Suprapubic skin (tissue), 4 donors: Measurements from ENCODE around the gene DOHH. TPM values are rescaled to one million over a fixed set of nuclear protein-coding genes. Genes with fewer than 3 reads are reported as not detected.
A peak's percentile ranks its signal among the peaks of the same experiment; 100 is the strongest.

Source experiments
- DNase-seq, 2 donors: peaks; one replicate each; pipeline ENCODE4 v3.0.0-alpha.2; 2019; ENCODE audit warnings: low spot score in 2 of 2
- H3K27ac ChIP-seq: fragments of 200-600 bp; sonication (generic); one replicate; pipeline ENCODE4 v1.5.1; 2019
- H3K27me3 ChIP-seq: fragments of 200-600 bp; sonication (generic); one replicate; pipeline ENCODE4 v1.5.1; 2019
- H3K36me3 ChIP-seq: fragments of 200-600 bp; sonication (generic); one replicate; pipeline ENCODE4 v1.5.1; 2019
- H3K4me1 ChIP-seq: fragments of 200-600 bp; sonication (generic); one replicate; pipeline ENCODE4 v1.5.1; 2019
- H3K4me3 ChIP-seq: fragments of 200-600 bp; sonication (generic); one replicate; pipeline ENCODE4 v1.5.1; 2019; ENCODE audit warnings: mild to moderate bottlenecking
- H3K9me3 ChIP-seq: fragments of 200-600 bp; sonication (generic); one replicate; pipeline ENCODE4 v1.5.1; 2019
- CTCF ChIP-seq, 2 donors: fragments of 200-600 bp in 1 of 2; fragments of 450-650 bp in 1 of 2; sonication (generic) in 1 of 2; IDR thresholded peaks; one replicate each; pipeline ENCODE4 v1.5.1; 2016 to 2019; ENCODE audit warnings: antibody characterized with exemption in 2 of 2, mild to moderate bottlenecking in 1 of 2, moderate library complexity in 1 of 2
- EP300 ChIP-seq: sonication (generic); formaldehyde crosslinking; IDR thresholded peaks from one replicate; pipeline ENCODE4 v1.6.1; 2017; ENCODE audit warnings: antibody characterized with exemption
- POLR2A ChIP-seq, 2 donors: fragments of 450-650 bp; IDR thresholded peaks; one replicate each; pipeline ENCODE4 v1.6.1; 2017; ENCODE audit warnings: antibody characterized with exemption in 2 of 2, mild to moderate bottlenecking in 2 of 2, moderate library complexity in 2 of 2
- POLR2AphosphoS5 ChIP-seq, 3 donors: sonication (generic); formaldehyde crosslinking; IDR thresholded peaks; one replicate each; pipeline ENCODE4 v1.6.1; 2017; ENCODE audit warnings: antibody characterized with exemption in 3 of 3
- WGBS: methylation state at CpG from one replicate; pipeline ENCODE4 v1.1.5; 2018; 5-methylcytosine and 5-hydroxymethylcytosine counted together
- total RNA-seq, 4 donors: library from RNA; depleted of rRNA; stranded (reverse); fragments of >200 nt; gene quantifications; one replicate each; pipeline ENCODE4 v1.1.0, GENCODE V29; 2016

Gene DOHH, protein sequence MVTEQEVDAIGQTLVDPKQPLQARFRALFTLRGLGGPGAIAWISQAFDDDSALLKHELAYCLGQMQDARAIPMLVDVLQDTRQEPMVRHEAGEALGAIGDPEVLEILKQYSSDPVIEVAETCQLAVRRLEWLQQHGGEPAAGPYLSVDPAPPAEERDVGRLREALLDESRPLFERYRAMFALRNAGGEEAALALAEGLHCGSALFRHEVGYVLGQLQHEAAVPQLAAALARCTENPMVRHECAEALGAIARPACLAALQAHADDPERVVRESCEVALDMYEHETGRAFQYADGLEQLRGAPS
- total RNA-seq = 10 to 100 TPM; 10.9 to 21.7 (median 17.9) TPM

GRCh38 chr19:3500429-3501101 lies at the start of gene DOHH:
DOHH (minus strand) TSS chr19:3500674; CDS start chr19:3496814, 3,860 bp downstream.
- TF ChIP-seq POLR2AphosphoS5 (IDR thresholded peaks at IDR 0.05) (peak; percentile 7 to 97 (median 97)), CTCF (IDR thresholded peaks at IDR 0.05) (no peak), POLR2A (IDR thresholded peaks at IDR 0.05) (peak in 1 of 2 donors; percentile 18), EP300 (peak; percentile 26)
- peak; percentile 96 for DNase-seq
- under 1% methylated on average over 34 of the region's 52 CpGs for WGBS
- Histone ChIP-seq H3K9me3 (no peaks in the 10 kb centered on the region), H3K27me3 (no peaks in the 10 kb centered on the region), H3K36me3 (peaks cover 12% of the 10 kb centered on the region), H3K4me1 (peaks cover 25% of the 10 kb centered on the region), H3K4me3 (peak within 1 kb of the TSS; percentile 75), H3K27ac (peak within 1 kb of the TSS; percentile 90)

- DNase-seq = no peak
- H3K4me3 ChIP-seq = no peak overlapping the region
- H3K27ac ChIP-seq = no peak overlapping the region
- H3K36me3 ChIP-seq = peaks cover 8% of the 10 kb centered on the region
- no peaks in the 10 kb centered on the region for H3K9me3 ChIP-seq
- H3K4me1 ChIP-seq = peaks cover 16% of the 10 kb centered on the region
- 90% methylated on average over 10 of the region's 10 CpGs for WGBS
- TF ChIP-seq CTCF (IDR thresholded peaks at IDR 0.05) = no peak
- no peak for TF ChIP-seq POLR2AphosphoS5 (IDR thresholded peaks at IDR 0.05)
- TF ChIP-seq POLR2A (IDR thresholded peaks at IDR 0.05) = no peak
- no peak for TF ChIP-seq EP300
- no peaks in the 10 kb centered on the region for H3K27me3 ChIP-seq
Measured at GRCh38 chr19:3549816-3550215, 49.3 kb upstream of the DOHH start.

DNA sequence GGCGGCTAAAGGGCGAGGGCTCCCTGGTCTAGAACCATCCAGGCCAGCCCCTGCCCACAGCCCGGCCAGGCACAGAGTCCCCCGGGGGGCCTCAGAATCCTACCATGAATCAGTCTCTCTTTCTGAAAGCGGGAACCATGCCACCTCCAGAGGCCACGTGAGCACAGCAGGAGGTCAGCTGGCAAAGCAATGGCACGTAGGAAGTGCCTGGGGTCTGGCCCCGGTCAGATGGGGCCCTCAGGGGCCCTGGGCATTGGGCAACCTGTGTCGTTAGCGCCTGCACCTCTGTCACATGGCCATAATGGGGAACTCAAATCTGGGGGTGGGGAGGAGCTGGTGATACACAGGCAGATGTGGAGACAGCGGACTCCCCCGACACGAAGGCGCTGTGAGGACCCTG lies 48.1 kb upstream of the DOHH start:
- Histone ChIP-seq H3K4me1 (peaks cover 16% of the 10 kb centered on the region), H3K9me3 (no peaks in the 10 kb centered on the region), H3K27me3 (no peaks in the 10 kb centered on the region), H3K36me3 (peaks cover 16% of the 10 kb centered on the region), H3K27ac (no peak overlapping the region), H3K4me3 (no peak overlapping the region)
- WGBS = 81% methylated on average over 7 of the region's 14 CpGs
- TF ChIP-seq EP300 = no peak
- no peak for TF ChIP-seq POLR2AphosphoS5 (IDR thresholded peaks at IDR 0.05)
- no peak for TF ChIP-seq POLR2A (IDR thresholded peaks at IDR 0.05)
- no peak for TF ChIP-seq CTCF (IDR thresholded peaks at IDR 0.05)
- DNase-seq = no peak

DNA sequence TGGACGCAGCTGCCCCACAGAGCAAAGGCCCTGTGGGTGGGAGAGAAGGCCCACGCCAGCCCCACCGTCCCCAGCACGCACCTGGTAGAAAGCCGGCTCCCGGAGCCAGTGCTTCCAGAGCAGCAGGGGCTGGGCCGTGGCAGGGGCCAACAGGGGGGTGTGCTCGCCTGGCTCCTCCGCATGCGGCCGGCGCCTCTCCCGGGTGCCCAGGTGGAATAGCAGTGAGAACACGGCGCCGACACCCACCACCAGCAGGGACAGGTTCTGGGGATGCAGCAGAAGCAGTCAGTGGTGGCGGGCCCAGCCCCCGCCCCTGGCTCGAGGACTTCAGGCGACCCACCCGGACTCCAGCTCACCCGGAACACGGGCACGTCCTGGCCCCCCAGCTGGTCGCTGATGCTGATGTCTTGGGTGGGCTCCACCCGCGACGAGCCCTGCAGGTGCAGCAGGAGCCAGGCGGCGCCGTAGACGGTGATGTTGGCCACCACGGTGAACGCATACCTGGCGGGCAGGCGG lies 47.4 kb upstream of the DOHH start:
- TF ChIP-seq POLR2AphosphoS5 (IDR thresholded peaks at IDR 0.05) = no peak
- no peak for TF ChIP-seq EP300
- TF ChIP-seq POLR2A (IDR thresholded peaks at IDR 0.05) = no peak
- no peak for TF ChIP-seq CTCF (IDR thresholded peaks at IDR 0.05)
- DNase-seq = no peak
- 86% methylated on average over 8 of the region's 36 CpGs for WGBS
- Histone ChIP-seq H3K4me3 (no peak overlapping the region), H3K36me3 (peaks cover 16% of the 10 kb centered on the region), H3K4me1 (peaks cover 13% of the 10 kb centered on the region), H3K9me3 (no peaks in the 10 kb centered on the region), H3K27me3 (no peaks in the 10 kb centered on the region), H3K27ac (no peak overlapping the region)

GRCh38 chr19:3547301-3547731 lies 46.8 kb upstream of the DOHH start:
- TF ChIP-seq POLR2A (IDR thresholded peaks at IDR 0.05) (no peak), CTCF (IDR thresholded peaks at IDR 0.05) (peak in 1 of 2 donors; percentile 43), EP300 (no peak), POLR2AphosphoS5 (IDR thresholded peaks at IDR 0.05) (no peak)
- Histone ChIP-seq H3K4me3 (no peak overlapping the region), H3K36me3 (peaks cover 16% of the 10 kb centered on the region), H3K9me3 (no peaks in the 10 kb centered on the region), H3K27ac (no peak overlapping the region), H3K27me3 (no peaks in the 10 kb centered on the region), H3K4me1 (peaks cover 12% of the 10 kb centered on the region)
- DNase-seq = no peak
- WGBS = 74% methylated on average over 12 of the region's 15 CpGs
